Caco-2 (cell line): Measurements from ENCODE around the gene LBHD1. TPM values are rescaled to one million over a fixed set of nuclear protein-coding genes. Genes with fewer than 3 reads are reported as not detected.

Experiments used
- BruUV-seq: library from RNA; stranded (reverse); fragments of 400-500 nt; replicated peaks from 2 replicates; lab custom pipeline; 2021; lab: Mats Ljungman, UMichigan
- CTCF ChIA-PET: fragments of 300-600 bp; sonication (Branson Sonifier 250); formaldehyde crosslinking; loops from one replicate; lab custom pipeline; 2022; ENCODE audit warnings: antibody characterized with exemption; lab: Charles Lee
- POLR2A ChIA-PET: fragments of 300-600 bp; sonication (Branson Sonifier 250); formaldehyde crosslinking; loops from one replicate; lab custom pipeline; 2022; ENCODE audit warnings: antibody characterized with exemption; lab: Charles Lee
- DNase-seq, 2 experiments: peaks; one replicate each; pipeline versions ENCODE4 v3.0.0 to v3.0.0-alpha.2; 2020 to 2022
- H3K27me3 ChIP-seq: replicated peaks from 2 replicates; pipeline ENCODE4 v1.6.0; 2011; ENCODE audit warnings: low read length; ENCODE audit not compliant: control insufficient read depth, insufficient read depth
- H3K36me3 ChIP-seq: 2 replicates; pipeline ENCODE4 v1.5.1; 2011; ENCODE audit warnings: low read length; ENCODE audit not compliant: control insufficient read depth, insufficient read depth
- H3K4me1 ChIP-seq: fragments of 250-450 bp; sonication (Bioruptor Pico); 2 replicates; pipeline ENCODE4 v1.5.1; 2020; ENCODE audit warnings: mild to moderate bottlenecking
- H3K4me3 ChIP-seq: 2 replicates; pipeline ENCODE4 v1.5.1; 2011; ENCODE audit warnings: low read depth, mild to moderate bottlenecking, control low read depth, low read length
- H3K9me3 ChIP-seq: fragments of 250-450 bp; sonication (Bioruptor Pico); 2 replicates; pipeline ENCODE4 v1.5.1; 2020; ENCODE audit warnings: mild to moderate bottlenecking, moderate library complexity
- H3K27ac Mint-ChIP-seq: one replicate; pipeline ENCODE4 v1.8.0; 2022; ENCODE audit warnings: mixed read lengths; ENCODE audit not compliant: unreplicated experiment
- H3K27me3 Mint-ChIP-seq: one replicate; pipeline ENCODE4 v1.8.0; 2022; ENCODE audit warnings: mixed read lengths; ENCODE audit not compliant: insufficient read depth, unreplicated experiment
- H3K36me3 Mint-ChIP-seq: one replicate; pipeline ENCODE4 v1.8.0; 2022; ENCODE audit warnings: mild to moderate bottlenecking, mixed read lengths; ENCODE audit not compliant: insufficient read depth, unreplicated experiment
- H3K4me1 Mint-ChIP-seq: one replicate; pipeline ENCODE4 v1.8.0; 2022; ENCODE audit warnings: low read depth, mixed read lengths; ENCODE audit not compliant: unreplicated experiment
- H3K4me3 Mint-ChIP-seq: one replicate; pipeline ENCODE4 v1.8.0; 2022; ENCODE audit warnings: mild to moderate bottlenecking, moderate library complexity, mixed read lengths; ENCODE audit not compliant: unreplicated experiment
- H3K9me3 Mint-ChIP-seq: one replicate; pipeline ENCODE4 v1.8.0; 2022; ENCODE audit warnings: mixed read lengths; ENCODE audit not compliant: unreplicated experiment
- intact Hi-C: fragments of 100-400 bp; cut with micrococcal nuclease; formaldehyde crosslinking; loops from one replicate; pipeline ENCODE4 v1.10.0; 2022; ENCODE audit not compliant: unreplicated experiment
- total RNA-seq: library from RNA; stranded (reverse); gene quantifications from 2 replicates; pipeline ENCODE4 v1.2.3, GENCODE V29; 2022
- TF ChIP-seq, protein P1 (sequence below), 2 experiments: fragments of 200-600 bp in 1 of 2; IDR thresholded peaks; 1 replicate in 1 of 2; 2 replicates in 1 of 2; pipeline versions ENCODE4 v1.5.1 to v1.8.0; 2011 to 2022; ENCODE audit warnings: antibody characterized with exemption in 1 of 2, control low read depth in 1 of 2, inconsistent platforms in 1 of 2, low read depth in 1 of 2, low read length in 1 of 2, mild to moderate bottlenecking in 1 of 2, moderate library complexity in 1 of 2; ENCODE audit not compliant: insufficient read depth in 1 of 2, severe bottlenecking in 1 of 2, unreplicated experiment in 1 of 2

The LBHD1 gene
- total RNA-seq, 1 experiment from 2014 or later: 11.9 TPM

GRCh38 chr11:62708392-62708791, 36.3 kb upstream of the LBHD1 start:
- H3K27me3 ChIP-seq: no peaks in the 10 kb centered on the region
- no TSS peak for BruUV-seq
- POLR2A ChIA-PET: interaction anchor here (1.0 kb wide), 1 partner anchor 20 kb away, joined by 4 read pairs; the partner anchor contains the start of gene TTC9C
- Mint-ChIP-seq H3K4me1 (peaks cover 23% of the 10 kb centered on the region), H3K4me3 (no peak overlapping the region), H3K9me3 (no peaks in the 10 kb centered on the region), H3K27ac (peak overlapping the region; percentile 97), H3K27me3 (no peaks in the 10 kb centered on the region), H3K36me3 (peaks cover 83% of the 10 kb centered on the region)
- H3K4me3 ChIP-seq: no peak overlapping the region
- intact Hi-C loops: no loop called here
- H3K36me3 ChIP-seq: 0 out of 2 replicates have a peak, but pooled peaks cover 3% of the 10 kb centered on the region
- peaks cover 18% of the 10 kb centered on the region for H3K4me1 ChIP-seq
- CTCF ChIA-PET: interaction anchor here (0.5 kb wide), 1 partner anchor 36 kb away, joined by 3 read pairs; no protein-coding TSS in a partner anchor
- H3K9me3 ChIP-seq: no peaks in the 10 kb centered on the region
- TF ChIP-seq, protein P1, sequence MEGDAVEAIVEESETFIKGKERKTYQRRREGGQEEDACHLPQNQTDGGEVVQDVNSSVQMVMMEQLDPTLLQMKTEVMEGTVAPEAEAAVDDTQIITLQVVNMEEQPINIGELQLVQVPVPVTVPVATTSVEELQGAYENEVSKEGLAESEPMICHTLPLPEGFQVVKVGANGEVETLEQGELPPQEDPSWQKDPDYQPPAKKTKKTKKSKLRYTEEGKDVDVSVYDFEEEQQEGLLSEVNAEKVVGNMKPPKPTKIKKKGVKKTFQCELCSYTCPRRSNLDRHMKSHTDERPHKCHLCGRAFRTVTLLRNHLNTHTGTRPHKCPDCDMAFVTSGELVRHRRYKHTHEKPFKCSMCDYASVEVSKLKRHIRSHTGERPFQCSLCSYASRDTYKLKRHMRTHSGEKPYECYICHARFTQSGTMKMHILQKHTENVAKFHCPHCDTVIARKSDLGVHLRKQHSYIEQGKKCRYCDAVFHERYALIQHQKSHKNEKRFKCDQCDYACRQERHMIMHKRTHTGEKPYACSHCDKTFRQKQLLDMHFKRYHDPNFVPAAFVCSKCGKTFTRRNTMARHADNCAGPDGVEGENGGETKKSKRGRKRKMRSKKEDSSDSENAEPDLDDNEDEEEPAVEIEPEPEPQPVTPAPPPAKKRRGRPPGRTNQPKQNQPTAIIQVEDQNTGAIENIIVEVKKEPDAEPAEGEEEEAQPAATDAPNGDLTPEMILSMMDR (IDR thresholded peaks at IDR 0.05; ENCODE audit: insufficient read depth in 1 of 2, low read depth in 1 of 2, low read length in 1 of 2, severe bottlenecking in 1 of 2, unreplicated experiment in 1 of 2): no peak
- no peak for DNase-seq

GRCh38 chr11:62707277-62707861, 35.3 kb upstream of the LBHD1 start, which contains the start of the genes BSCL2 and GNG3:
TSS of gene BSCL2 (minus strand) at chr11:62707424. CDS start at chr11:62707195, 229 bp downstream.
TSS of gene GNG3 (plus strand) at chr11:62707676. CDS start at chr11:62708296, 620 bp downstream.
- Mint-ChIP-seq H3K36me3 (peaks cover 79% of the 10 kb centered on the region), H3K27ac (peak within 1 kb of the TSS; percentile 97), H3K4me1 (peaks cover 18% of the 10 kb centered on the region), H3K9me3 (no peaks in the 10 kb centered on the region), H3K27me3 (no peaks in the 10 kb centered on the region), H3K4me3 (peak within 1 kb of the TSS; percentile 96)
- intact Hi-C loops: no loop called here
- H3K4me1 ChIP-seq: peaks cover 9% of the 10 kb centered on the region; the same call in 1 of the 2 replicates
- peaks cover 2% of the 10 kb centered on the region; the same call in 1 of the 2 replicates for H3K36me3 ChIP-seq
- ChIA-PET POLR2A (interaction anchor here (0.6 to 1.8 kb wide), 3 partner anchors 20 to 1630 kb away, joined by 3 to 5 read pairs (median 4); partner anchors contain the start of genes EEF1G and HNRNPUL2), CTCF (no interaction called here)
- no peaks in the 10 kb centered on the region for H3K27me3 ChIP-seq
- peak within 1 kb of the TSS; percentile 24 for H3K4me3 ChIP-seq
- DNase-seq: peak; percentile 38 to 58
- no TSS peak for BruUV-seq
- TF ChIP-seq, protein P1 (IDR thresholded peaks at IDR 0.05; ENCODE audit: insufficient read depth in 1 of 2, low read depth in 1 of 2, low read length in 1 of 2, severe bottlenecking in 1 of 2, unreplicated experiment in 1 of 2): no peak
- H3K9me3 ChIP-seq: no peaks in the 10 kb centered on the region

- H3K4me1 Mint-ChIP-seq: peaks cover 18% of the 10 kb centered on the region
- peaks cover 79% of the 10 kb centered on the region for H3K36me3 Mint-ChIP-seq
- no peaks in the 10 kb centered on the region for H3K27me3 Mint-ChIP-seq
- peaks cover 9% of the 10 kb centered on the region; the same call in 1 of the 2 replicates for H3K4me1 ChIP-seq
- no peak for DNase-seq
- H3K9me3 ChIP-seq: no peaks in the 10 kb centered on the region
- no peaks in the 10 kb centered on the region for H3K27me3 ChIP-seq
- peaks cover 1% of the 10 kb centered on the region; the same call in 1 of the 2 replicates for H3K36me3 ChIP-seq
- no peaks in the 10 kb centered on the region for H3K9me3 Mint-ChIP-seq
- peak overlapping the region; percentile 96 for H3K4me3 Mint-ChIP-seq
- ChIA-PET POLR2A (interaction anchor here (0.6 to 1.8 kb wide), 8 partner anchors 20 to 1630 kb away, joined by 3 to 18 read pairs (median 4); partner anchors contain the start of genes C11orf98, CSKMT, EEF1G and HNRNPUL2), CTCF (interaction anchor here (0.6 to 1.8 kb wide), 5 partner anchors 12 to 1253 kb away, joined by 3 to 7 read pairs (median 4); partner anchors contain the start of genes HNRNPUL2, TAF6L and ZBTB3)
- peak overlapping the region; percentile 97 for H3K27ac Mint-ChIP-seq
- TF ChIP-seq, protein P1 (IDR thresholded peaks at IDR 0.05; ENCODE audit: insufficient read depth in 1 of 2, low read depth in 1 of 2, low read length in 1 of 2, severe bottlenecking in 1 of 2, unreplicated experiment in 1 of 2): no peak
- BruUV-seq: no TSS peak
- intact Hi-C loops: no loop called here
- H3K4me3 ChIP-seq: no peak overlapping the region
These were observed 34.8 kb upstream of the LBHD1 start for GRCh38 chr11:62706850-62707247.
